ENCODE results near the gene CYP3A7. TPM values are rescaled to one million over a fixed set of nuclear protein-coding genes. Genes with fewer than 3 reads are reported as not detected.

CYP3A7 gene
- total and polyA plus RNA-seq, 2 of the 13 experiments (the other 11 are each of a cell fraction or from before 2014, with no cell fraction given): 5.8 to 6.4 TPM

DNA sequence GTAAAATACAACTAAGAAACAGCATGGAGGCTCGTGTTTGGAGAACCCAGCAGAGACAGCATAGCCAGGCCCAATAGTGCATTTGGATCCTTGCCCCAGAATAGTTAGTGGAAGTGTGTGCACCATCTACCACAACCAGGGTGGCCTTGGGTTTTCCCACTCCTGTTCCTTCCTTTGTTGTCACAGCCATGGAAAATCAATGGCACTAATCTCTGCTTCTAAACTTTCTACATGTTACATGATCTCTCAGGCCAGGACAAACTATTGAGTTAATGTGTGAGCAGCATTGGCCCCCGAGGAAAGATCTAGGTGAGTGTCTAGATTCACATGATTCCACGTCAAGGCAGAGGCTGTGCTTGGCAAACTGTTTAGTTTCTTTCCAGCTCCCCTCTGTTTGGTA is 2.0 kb downstream of the CYP3A7 start (continued):
- no peak for TF ChIP-seq HBP1 (CRISPR knock-in tag; IDR thresholded peaks at IDR 0.05; ENCODE audit: low read depth)
- no peak for TF ChIP-seq ZNF205 (CRISPR knock-in tag; IDR thresholded peaks at IDR 0.05)
- TF ChIP-seq, protein P1, sequence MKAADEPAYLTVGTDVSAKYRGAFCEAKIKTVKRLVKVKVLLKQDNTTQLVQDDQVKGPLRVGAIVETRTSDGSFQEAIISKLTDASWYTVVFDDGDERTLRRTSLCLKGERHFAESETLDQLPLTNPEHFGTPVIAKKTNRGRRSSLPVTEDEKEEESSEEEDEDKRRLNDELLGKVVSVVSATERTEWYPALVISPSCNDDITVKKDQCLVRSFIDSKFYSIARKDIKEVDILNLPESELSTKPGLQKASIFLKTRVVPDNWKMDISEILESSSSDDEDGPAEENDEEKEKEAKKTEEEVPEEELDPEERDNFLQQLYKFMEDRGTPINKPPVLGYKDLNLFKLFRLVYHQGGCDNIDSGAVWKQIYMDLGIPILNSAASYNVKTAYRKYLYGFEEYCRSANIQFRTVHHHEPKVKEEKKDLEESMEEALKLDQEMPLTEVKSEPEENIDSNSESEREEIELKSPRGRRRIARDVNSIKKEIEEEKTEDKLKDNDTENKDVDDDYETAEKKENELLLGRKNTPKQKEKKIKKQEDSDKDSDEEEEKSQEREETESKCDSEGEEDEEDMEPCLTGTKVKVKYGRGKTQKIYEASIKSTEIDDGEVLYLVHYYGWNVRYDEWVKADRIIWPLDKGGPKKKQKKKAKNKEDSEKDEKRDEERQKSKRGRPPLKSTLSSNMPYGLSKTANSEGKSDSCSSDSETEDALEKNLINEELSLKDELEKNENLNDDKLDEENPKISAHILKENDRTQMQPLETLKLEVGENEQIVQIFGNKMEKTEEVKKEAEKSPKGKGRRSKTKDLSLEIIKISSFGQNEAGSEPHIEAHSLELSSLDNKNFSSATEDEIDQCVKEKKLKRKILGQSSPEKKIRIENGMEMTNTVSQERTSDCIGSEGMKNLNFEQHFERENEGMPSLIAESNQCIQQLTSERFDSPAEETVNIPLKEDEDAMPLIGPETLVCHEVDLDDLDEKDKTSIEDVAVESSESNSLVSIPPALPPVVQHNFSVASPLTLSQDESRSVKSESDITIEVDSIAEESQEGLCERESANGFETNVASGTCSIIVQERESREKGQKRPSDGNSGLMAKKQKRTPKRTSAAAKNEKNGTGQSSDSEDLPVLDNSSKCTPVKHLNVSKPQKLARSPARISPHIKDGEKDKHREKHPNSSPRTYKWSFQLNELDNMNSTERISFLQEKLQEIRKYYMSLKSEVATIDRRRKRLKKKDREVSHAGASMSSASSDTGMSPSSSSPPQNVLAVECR (CRISPR knock-in tag; IDR thresholded peaks at IDR 0.05; ENCODE audit: borderline replicate concordance): no peak; the same call in 1 of the 2 replicates
- TF ChIP-seq ZFAT (CRISPR knock-in tag; conservative IDR thresholded peaks at IDR 0.05): no peak
- TF ChIP-seq XRCC5 (optimal IDR thresholded peaks at IDR 0.05; ENCODE audit: low read length): no peak
- TF ChIP-seq ZSCAN30 (CRISPR knock-in tag; IDR thresholded peaks at IDR 0.05): no peak
- TF ChIP-seq SOX13 (IDR thresholded peaks at IDR 0.05): no peak
- TF ChIP-seq SOX13 (CRISPR knock-in tag; conservative IDR thresholded peaks at IDR 0.05 in 1 of 2, IDR thresholded peaks at IDR 0.05 in 1 of 2): peak in 1 of 2 experiments; percentile 50; a peak in 2 of 4 replicates
- TF ChIP-seq, protein P2, sequence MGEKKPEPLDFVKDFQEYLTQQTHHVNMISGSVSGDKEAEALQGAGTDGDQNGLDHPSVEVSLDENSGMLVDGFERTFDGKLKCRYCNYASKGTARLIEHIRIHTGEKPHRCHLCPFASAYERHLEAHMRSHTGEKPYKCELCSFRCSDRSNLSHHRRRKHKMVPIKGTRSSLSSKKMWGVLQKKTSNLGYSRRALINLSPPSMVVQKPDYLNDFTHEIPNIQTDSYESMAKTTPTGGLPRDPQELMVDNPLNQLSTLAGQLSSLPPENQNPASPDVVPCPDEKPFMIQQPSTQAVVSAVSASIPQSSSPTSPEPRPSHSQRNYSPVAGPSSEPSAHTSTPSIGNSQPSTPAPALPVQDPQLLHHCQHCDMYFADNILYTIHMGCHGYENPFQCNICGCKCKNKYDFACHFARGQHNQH (CRISPR knock-in tag; IDR thresholded peaks at IDR 0.05): no peak
- no peak for TF ChIP-seq ZFP36L1 (CRISPR knock-in tag; IDR thresholded peaks at IDR 0.05)
- no peak for TF ChIP-seq TERF1 (CRISPR knock-in tag; IDR thresholded peaks at IDR 0.05)
- no peak for TF ChIP-seq MTA1 (CRISPR knock-in tag; IDR thresholded peaks at IDR 0.05; ENCODE audit: borderline replicate concordance)
- TF ChIP-seq ZFP90 (CRISPR knock-in tag; IDR thresholded peaks at IDR 0.05; ENCODE audit: borderline replicate concordance): no peak
- TF ChIP-seq FOXP1 (IDR thresholded peaks at IDR 0.05): no peak
- peak; percentile 41; the same call in 1 of the 2 replicates for TF ChIP-seq FOXP1 (CRISPR knock-in tag; IDR thresholded peaks at IDR 0.05)
- no peak for TF ChIP-seq RELA (CRISPR knock-in tag; IDR thresholded peaks at IDR 0.05)
- no peak for TF ChIP-seq ZNF33B (CRISPR knock-in tag; IDR thresholded peaks at IDR 0.05)
- no peak for TF ChIP-seq HNRNPUL1 (IDR thresholded peaks at IDR 0.05; ENCODE audit: low read depth, low read length)
- TF ChIP-seq, protein P3, sequence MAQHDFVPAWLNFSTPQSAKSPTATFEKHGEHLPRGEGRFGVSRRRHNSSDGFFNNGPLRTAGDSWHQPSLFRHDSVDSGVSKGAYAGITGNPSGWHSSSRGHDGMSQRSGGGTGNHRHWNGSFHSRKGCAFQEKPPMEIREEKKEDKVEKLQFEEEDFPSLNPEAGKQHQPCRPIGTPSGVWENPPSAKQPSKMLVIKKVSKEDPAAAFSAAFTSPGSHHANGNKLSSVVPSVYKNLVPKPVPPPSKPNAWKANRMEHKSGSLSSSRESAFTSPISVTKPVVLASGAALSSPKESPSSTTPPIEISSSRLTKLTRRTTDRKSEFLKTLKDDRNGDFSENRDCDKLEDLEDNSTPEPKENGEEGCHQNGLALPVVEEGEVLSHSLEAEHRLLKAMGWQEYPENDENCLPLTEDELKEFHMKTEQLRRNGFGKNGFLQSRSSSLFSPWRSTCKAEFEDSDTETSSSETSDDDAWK (CRISPR knock-in tag; IDR thresholded peaks at IDR 0.05): no peak
- TF ChIP-seq ZSCAN20 (CRISPR knock-in tag; IDR thresholded peaks at IDR 0.05; ENCODE audit: borderline replicate concordance): no peak
- no peak for TF ChIP-seq GABPA (IDR thresholded peaks at IDR 0.05; ENCODE audit: low read depth, low read length)
- no peak for TF ChIP-seq GABPA (CRISPR knock-in tag; IDR thresholded peaks at IDR 0.05; ENCODE audit: low read depth)
- no peak for TF ChIP-seq ZNF558 (CRISPR knock-in tag; IDR thresholded peaks at IDR 0.05; ENCODE audit: borderline replicate concordance)
